HG02642 (cell line): Measurements from ENCODE around the gene ANKRD34C.

Source experiments
- ATAC-seq: cut with Tn5 transposase; IDR thresholded peaks from one replicate; pipeline ENCODE4 v1.9.1; 2021; ENCODE audit warnings: mild to moderate bottlenecking; ENCODE audit not compliant: unreplicated experiment, poor library complexity

ANKRD34C gene

GRCh38 chr15:79282371-79283251 is at the start of gene ANKRD34C:
ANKRD34C (plus strand) TSS chr15:79282722; CDS start chr15:79293285, 10,563 bp downstream.
- no peak for ATAC-seq

GRCh38 chr15:79233236-79233635 is 49.3 kb upstream of the ANKRD34C start:
- no peak for ATAC-seq

GRCh38 chr15:79240036-79240435 is 42.5 kb upstream of the ANKRD34C start:
- ATAC-seq = no peak

- ATAC-seq = no peak
These were observed 38.8 kb upstream of the ANKRD34C start for GRCh38 chr15:79243723-79244122.

- ATAC-seq = no peak
These were observed 37.6 kb upstream of the ANKRD34C start for GRCh38 chr15:79244876-79245275.

GRCh38 chr15:79248183-79248582 is 34.3 kb upstream of the ANKRD34C start:
- no peak for ATAC-seq

- no peak for ATAC-seq
These were observed 25.1 kb upstream of the ANKRD34C start for GRCh38 chr15:79257454-79257853.

- ATAC-seq = no peak
These were observed 20.7 kb upstream of the ANKRD34C start for GRCh38 chr15:79261836-79262235.

- no peak for ATAC-seq
These were observed 17.4 kb upstream of the ANKRD34C start for GRCh38 chr15:79265167-79265566.

GRCh38 chr15:79265987-79266579 is 16.4 kb upstream of the ANKRD34C start:
- ATAC-seq = no peak

- no peak for ATAC-seq
These were observed 928 bp downstream of the ANKRD34C start for GRCh38 chr15:79283252-79284048.

GRCh38 chr15:79290642-79291275 is 8.2 kb downstream of the ANKRD34C start:
- no peak for ATAC-seq

GRCh38 chr15:79292011-79292410 is 9.5 kb downstream of the ANKRD34C start:
- no peak for ATAC-seq

- ATAC-seq = no peak
These were observed 11.6 kb downstream of the ANKRD34C start for GRCh38 chr15:79294075-79294474.

- ATAC-seq = no peak
These were observed 14.1 kb downstream of the ANKRD34C start for GRCh38 chr15:79296583-79296982.

GRCh38 chr15:79299126-79299840 is 16.8 kb downstream of the ANKRD34C start:
- ATAC-seq = no peak

- no peak for ATAC-seq
These were observed 17.3 kb downstream of the ANKRD34C start for GRCh38 chr15:79299841-79300235.

GRCh38 chr15:79307251-79307650 is 24.7 kb downstream of the ANKRD34C start:
- no peak for ATAC-seq

- ATAC-seq = no peak
These were observed 26.4 kb downstream of the ANKRD34C start for GRCh38 chr15:79308874-79309273.

GRCh38 chr15:79310612-79310984 is 28.1 kb downstream of the ANKRD34C start:
- peak; percentile 38 for ATAC-seq
